T-helper 22 cell (primary cell): ENCODE measurements around the gene ALDH7A1.
"Not testable (repeated sequence)": the region's sequence is repeated elsewhere in the genome, so short reads cannot be mapped to it uniquely, and the experiment has no call there.

Source experiments
- DNase-seq: peaks from one replicate; pipeline ENCODE4 v3.0.0-alpha.2; 2020; ENCODE audit warnings: low read depth

Gene ALDH7A1

GRCh38 chr5:126595486-126596083 lies 566 bp upstream of the ALDH7A1 start:
- no peak for DNase-seq

DNA sequence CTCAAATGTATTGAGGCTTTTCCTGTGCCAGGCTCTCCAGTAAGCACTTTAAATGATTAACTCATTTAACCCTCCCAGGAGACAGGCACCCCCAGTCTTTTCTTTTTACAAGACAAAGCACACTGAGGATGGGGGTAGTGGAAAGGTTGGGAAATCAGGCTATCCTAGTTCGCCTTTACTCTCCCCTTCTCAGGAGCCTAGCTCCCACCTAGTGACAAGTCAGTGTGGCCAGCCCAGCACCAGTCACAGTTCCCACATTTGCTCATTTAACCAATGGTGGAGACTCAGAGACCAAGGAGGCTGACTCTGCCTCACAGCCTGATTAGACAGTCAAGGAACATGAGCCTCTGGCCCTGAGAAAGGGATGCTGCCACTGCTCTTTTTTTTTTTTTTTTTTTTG lies 3.5 kb downstream of the ALDH7A1 start:
- DNase-seq: no peak

GRCh38 chr5:126589536-126590297 lies 5.3 kb downstream of the ALDH7A1 start:
- DNase-seq: no peak

DNA sequence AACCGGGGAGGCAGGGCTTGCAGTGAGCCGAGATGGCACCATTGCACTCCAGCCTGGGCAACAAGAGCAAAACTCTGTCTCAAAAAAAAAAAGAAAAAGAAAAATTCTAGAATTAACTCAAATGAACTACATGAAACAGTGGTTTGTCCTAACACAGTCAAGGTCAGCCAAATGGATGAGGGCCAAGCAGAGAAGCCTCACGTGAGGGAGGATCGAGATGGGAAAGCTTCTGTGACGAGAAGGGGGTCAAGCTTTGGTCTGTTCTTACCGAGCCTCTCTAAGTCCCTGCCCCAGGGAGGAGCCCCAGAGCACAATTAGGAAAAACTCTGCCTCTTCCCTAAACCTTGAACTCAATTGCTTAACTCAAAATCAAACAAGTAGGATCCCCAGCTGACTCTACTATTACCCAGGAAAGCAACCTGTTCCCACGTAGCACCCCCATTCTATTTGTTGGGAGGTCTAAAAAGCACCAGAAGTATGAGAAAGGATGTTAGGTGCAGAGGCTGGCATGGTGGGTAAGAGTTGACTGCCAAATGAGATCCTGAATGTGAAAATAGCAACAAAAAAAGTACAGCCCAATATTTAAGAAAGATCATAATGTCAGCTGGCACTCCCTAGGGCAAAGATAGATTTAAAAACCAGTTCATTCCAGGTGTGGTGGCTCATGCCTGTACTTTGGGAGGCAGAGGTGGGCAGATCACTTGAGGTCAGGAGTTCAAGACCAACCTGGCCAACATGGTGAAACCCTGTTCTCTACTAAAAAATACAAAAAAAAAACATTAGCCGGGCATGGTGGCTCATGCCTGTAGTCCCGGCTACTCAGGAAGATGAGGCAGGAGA lies 7.2 kb downstream of the ALDH7A1 start:
- DNase-seq: no peak

- DNase-seq: no peak
Measured at GRCh38 chr5:126583761-126584160, 11.3 kb downstream of the ALDH7A1 start.

DNA sequence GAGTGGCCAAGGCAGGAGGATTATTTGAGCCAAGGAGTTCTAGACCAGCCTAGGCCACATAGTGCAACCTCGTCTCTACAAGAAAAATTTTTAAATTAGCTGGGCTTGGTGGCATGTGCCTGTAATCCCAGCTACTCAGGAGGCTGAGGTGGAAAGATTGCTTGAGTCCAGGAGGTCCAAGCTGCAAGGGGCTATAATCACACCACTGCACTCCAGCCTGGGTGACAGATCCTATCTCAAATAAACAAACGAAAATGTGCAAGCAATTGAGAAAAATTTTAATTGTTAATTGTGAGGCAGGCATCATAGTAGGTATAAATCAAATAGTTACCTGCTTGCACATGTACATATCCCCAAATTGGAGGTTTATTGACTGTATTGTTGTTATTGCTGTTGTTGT lies 15.3 kb downstream of the ALDH7A1 start:
- DNase-seq: no peak

DNA sequence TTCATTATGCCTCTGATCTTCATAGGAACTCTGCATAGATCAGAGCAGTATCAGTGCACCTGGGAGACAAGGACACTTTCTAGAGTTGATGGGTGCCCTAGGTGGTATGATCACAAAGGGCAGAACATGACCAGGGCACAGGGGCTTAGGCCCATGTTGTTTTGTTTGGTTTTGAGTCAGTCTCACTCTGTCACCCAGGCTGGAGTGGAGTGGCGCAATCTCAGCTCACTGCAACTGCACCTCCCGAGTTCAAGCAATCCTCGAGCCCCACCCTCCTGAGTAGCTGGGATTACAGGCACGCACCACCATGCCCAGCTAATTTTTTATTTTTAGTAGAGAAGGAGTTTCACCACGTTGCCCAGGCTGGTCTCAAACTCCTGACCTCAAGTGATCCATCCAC lies 17.6 kb downstream of the ALDH7A1 start:
- no peak for DNase-seq

DNA sequence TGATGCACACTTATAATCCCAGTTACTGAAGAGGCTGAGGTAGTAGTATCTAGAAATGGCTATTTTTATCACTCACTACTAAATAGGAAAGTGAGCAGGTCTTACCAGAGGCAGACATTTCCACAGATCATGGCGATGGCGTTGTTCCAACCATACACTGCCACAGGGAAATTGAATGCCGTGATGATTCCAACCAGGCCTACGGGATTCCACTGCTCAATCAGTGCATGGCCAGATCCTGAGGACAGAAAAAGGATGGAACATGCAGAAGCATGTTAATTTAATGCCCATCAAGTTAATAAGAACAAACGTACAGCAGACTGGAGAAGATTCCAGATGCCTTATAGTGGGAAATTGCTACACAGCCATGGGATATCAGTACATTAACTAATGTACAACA lies 18.0 kb downstream of the ALDH7A1 start:
- no peak for DNase-seq

GRCh38 chr5:126575644-126576043 lies 19.4 kb downstream of the ALDH7A1 start:
- DNase-seq: no peak

DNA sequence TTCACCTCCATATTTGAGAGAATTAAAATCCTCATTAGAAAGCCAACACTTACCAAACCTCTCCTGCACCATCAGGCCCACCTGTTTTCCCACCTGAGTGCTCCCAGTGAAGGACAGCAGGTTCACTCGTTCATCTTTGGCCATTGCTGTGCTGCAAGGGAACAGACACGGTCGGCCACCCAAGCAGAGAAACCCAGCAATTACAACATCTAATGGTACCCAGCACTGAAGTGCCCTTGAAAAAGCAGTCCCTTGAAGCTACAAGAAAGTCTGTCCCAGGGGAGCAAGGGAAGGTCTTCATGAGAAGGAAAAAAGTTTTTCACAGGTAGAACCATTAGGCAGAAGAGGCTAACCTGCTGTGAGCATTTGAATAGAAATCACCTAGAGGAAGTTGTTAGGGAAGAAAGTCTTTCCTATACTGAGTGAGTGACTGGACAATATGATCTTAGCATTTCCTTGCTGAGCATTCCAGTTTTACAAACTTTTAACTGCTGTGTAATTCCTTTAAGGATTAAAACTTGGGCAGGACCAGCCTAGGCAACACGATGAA lies 26.7 kb downstream of the ALDH7A1 start:
- no peak for DNase-seq

- no peak for DNase-seq
Measured at GRCh38 chr5:126562823-126563222, 32.2 kb downstream of the ALDH7A1 start.

DNA sequence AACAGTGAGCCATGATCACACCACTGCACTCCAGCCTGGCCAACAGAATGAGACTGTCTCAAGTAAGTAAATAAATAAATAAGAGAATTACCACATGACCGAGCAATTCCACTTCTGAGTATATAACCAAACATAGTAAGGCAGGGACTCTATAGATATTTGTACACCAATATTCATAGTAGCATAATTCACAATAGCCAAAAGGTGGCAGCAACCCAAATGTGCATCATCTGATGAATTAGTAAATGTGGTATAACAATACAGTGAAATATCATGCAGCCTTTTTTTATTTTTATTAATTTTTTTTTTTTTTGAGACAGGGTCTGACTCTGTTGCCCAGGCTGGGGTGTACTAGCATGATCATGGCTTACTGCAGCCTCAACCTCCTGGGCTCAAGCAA lies 33.1 kb downstream of the ALDH7A1 start:
- DNase-seq: no peak

DNA sequence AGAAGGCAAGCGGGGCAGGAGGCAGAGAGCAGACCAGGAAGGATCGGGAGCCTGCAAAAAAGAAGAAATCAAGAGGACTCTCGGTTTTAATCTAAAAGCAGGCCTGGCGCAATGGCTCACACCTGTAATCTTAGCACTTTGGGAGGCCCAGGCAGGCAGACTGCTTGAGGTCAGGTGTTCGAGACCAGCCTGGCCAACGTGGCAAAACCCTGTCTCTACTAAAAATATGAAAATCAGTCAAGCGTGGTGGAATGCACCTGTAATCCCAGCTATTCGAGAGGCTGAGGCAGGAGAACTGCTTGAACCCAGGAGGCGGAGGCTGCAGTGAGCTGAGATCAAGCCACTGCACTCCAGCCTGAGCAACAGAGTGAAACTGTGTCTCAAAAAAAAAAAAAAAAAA lies 39.9 kb downstream of the ALDH7A1 start:
- not testable (repeated sequence) for DNase-seq

- DNase-seq: no peak
Measured at GRCh38 chr5:126552614-126553013, 42.4 kb downstream of the ALDH7A1 start.

DNA sequence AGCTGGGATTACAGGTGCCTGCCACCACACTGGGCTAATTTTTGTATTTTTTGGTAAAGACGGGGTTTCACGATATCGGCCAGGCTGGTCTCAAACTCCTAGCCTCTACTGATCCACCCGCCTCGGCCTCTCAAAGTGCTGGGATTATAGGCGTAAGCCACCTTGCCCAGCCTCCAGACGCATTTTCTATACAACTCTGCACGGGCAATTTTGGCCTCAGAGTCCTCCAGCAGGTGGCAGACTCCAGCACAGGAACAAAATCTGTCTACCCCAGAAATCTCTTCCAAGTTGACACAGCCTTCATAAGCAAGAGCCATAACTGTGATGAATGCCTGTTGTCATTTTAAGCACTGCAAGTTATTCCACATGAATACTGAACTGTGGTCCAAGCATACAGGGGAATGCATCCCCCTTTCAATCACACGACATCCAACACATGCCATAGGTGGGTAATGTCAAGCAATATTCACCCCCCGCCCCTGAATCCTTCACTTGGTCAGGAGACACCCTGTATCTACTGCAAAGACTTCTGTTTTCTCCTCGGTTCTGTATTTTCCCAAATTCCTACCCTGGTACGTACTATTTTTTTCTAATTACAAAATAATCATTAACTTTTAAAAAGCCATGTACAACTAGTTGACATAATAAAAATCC lies 50.8 kb downstream of the ALDH7A1 start:
- DNase-seq: no peak

GRCh38 chr5:126543660-126544059 lies 51.4 kb downstream of the ALDH7A1 start:
- no peak for DNase-seq

DNA sequence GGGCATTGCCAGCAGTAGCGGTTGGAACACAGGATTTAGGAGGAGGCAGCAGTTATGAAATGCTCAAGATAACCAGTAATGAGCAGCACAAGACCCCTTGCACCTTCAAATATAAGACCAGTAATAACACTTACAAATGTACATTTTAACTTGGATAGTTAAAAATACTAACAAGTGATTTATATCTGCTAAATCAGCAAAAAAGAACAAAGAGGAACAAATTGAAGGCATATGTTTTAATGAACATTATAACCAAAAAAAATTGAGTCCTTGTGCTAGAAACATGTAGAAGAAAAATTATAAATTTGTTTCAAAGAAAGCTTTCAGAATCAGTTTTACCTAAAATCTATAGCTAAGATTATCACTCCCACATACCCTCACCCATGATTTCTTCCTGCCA lies 52.0 kb downstream of the ALDH7A1 start:
- no peak for DNase-seq

DNA sequence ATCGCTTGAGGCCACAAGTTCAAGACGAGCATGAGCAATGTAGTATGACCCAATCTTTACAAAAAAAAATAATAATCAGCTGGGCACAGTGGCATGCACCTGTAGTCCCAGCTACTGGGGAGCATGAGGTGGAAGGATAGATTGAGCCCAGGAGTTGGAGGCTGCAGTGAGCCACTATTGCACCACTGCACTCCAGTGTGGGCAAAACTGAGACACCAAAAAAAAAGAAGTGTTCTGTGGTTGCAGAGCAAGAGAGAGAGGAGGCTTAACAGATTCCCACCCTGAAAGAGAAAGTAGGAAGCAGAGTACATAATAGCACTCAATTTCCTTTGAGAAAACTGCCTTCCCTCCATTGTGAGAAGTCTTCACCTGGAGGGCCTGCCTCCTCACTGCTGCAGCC lies 52.6 kb downstream of the ALDH7A1 start:
- no peak for DNase-seq

GRCh38 chr5:126540631-126541030 lies 54.4 kb downstream of the ALDH7A1 start:
- no peak for DNase-seq

DNA sequence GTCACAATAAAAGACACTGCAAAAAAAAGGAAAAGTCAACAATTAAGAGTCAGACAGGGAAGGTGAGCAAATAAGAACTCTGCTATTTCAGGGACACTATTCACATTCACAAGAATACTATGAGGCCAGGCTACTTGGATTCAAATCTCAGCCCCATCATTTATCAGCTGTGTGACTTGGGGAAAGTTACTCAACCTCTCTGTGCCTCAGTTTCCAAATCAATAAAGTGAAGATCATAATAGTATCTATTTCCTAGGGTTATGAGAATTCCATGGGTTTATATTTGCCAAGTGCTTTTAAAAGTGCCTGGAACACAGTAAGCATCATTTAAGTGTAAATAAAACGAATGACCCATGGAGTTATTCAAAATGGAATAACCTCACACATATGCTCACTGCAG lies 56.4 kb downstream of the ALDH7A1 start:
- DNase-seq: no peak

DNA sequence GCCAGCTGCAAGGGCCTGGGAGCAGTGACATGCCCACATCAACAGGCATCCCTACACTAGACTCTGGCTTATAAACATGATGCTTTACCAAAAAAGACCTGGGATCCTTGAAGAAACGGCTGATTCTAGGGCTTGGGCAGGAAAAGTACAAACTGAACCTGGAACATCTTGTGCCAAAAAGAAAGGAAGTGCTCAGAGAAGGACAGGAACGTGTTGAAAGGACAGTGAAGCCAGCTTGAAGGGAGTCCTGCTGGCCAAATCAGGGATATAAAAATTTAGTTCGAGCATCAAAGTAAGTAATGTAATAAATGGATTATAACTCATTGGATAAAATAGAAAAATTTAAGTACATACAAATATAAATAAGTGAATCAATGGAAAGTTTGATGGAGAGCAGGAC lies 58.1 kb downstream of the ALDH7A1 start:
- DNase-seq: no peak

DNA sequence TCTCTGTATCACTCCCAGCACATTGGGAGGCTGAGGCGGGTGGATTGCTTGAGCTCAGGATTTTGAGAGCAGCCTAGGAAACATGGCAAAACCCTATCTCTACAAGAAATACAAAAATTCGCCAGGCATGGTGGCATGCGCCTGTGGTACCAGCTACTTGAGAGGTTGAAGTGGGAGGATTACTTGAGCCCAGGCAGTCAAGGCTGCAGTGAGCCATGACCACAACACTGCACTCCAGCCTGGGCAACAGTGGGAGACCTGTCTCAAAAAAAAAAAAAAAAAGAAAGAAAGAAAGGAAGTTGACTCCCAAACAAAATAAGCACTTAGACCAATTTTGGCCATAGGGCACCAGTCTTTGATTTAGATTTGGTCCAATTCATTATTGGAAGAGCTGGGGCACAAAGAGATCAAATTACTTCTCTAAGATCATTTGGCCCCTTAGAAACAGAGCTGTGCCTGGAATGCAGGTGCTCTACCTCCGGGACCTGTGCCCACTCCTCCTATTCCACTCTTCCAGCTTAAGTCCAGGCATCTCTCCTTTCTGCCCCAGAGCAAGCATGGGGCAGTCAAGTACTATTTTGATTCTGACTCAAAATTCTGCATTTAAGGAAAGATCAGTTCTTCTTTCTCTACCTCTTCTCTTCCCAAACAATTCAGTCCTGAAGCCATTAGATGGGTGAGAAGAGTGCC lies 59.0 kb downstream of the ALDH7A1 start:
- no peak for DNase-seq
